ENCODE data around the gene DNAI4. TPM values are rescaled to one million over a fixed set of nuclear protein-coding genes. Genes with fewer than 3 reads are reported as not detected.

Gene DNAI4
- polyA plus RNA-seq, 3 donors = 0.09 TPM; not detected in 2

GRCh38 chr1:66957938-66958337, 33.3 kb upstream of the DNAI4 start:
- Mint-ChIP-seq H3K9me3 (no peaks in the 10 kb centered on the region), H3K4me3 (no peak overlapping the region), H3K27ac (no peak overlapping the region), H3K27me3 (ENCODE audit: low read depth in 3 of 3) (no peaks in the 10 kb centered on the region), H3K36me3 (peaks cover 63 to 91% of the 10 kb centered on the region in 2 donors), H3K4me1 (no peaks in the 10 kb centered on the region)
- no peak for DNase-seq
- Histone ChIP-seq H4K20me1 (ENCODE audit: insufficient read depth, low read length) (peaks cover 87% of the 10 kb centered on the region), H2AFZ (ENCODE audit: insufficient read depth, low read depth, low read length, poor library complexity, severe bottlenecking) (no peak overlapping the region), H3K27ac (ENCODE audit: low read depth in 1 of 2, low read length in 2 of 2) (no peak overlapping the region), H3K4me2 (replicated peaks; ENCODE audit: extremely low read depth, low read length, poor library complexity, severe bottlenecking) (no peak overlapping the region), H3K79me2 (ENCODE audit: insufficient read depth, low read length) (peaks cover 64% of the 10 kb centered on the region), H3K4me1 (ENCODE audit: control insufficient read depth in 1 of 2, insufficient read depth in 2 of 2, low read length in 2 of 2) (no peaks in the 10 kb centered on the region), H3K9me3 (replicated peaks in 1 of 2; ENCODE audit: control insufficient read depth in 1 of 2, insufficient read depth in 1 of 2, low read length in 2 of 2) (no peaks in the 10 kb centered on the region), H3K4me3 (replicated peaks in 1 of 3; ENCODE audit: low read depth in 2 of 3, low read length in 3 of 3) (no peak overlapping the region), H3K9ac (ENCODE audit: insufficient read depth, low read length, poor library complexity, severe bottlenecking) (no peak overlapping the region), H3K27me3 (ENCODE audit: control insufficient read depth in 2 of 2, insufficient read depth in 2 of 2, low read length in 2 of 2) (no peaks in the 10 kb centered on the region), H3K36me3 (replicated peaks in 1 of 2; ENCODE audit: control insufficient read depth in 1 of 2, insufficient read depth in 2 of 2, low read length in 2 of 2) (peaks cover 75 to 100% of the 10 kb centered on the region in 2 donors)
- TF ChIP-seq CTCF (IDR thresholded peaks at IDR 0.05) = no peak
- intact Hi-C loops (cut with micrococcal nuclease) = no loop called here
- no CpG with 5 or more reads among the region's 3 CpGs for WGBS (ENCODE audit: insufficient coverage)

- no peak for TF ChIP-seq CTCF (IDR thresholded peaks at IDR 0.05)
- Histone ChIP-seq H3K27ac (ENCODE audit: low read depth in 1 of 2, low read length in 2 of 2) (no peak overlapping the region), H2AFZ (ENCODE audit: insufficient read depth, low read depth, low read length, poor library complexity, severe bottlenecking) (no peak overlapping the region), H3K36me3 (replicated peaks in 1 of 2; ENCODE audit: control insufficient read depth in 1 of 2, insufficient read depth in 2 of 2, low read length in 2 of 2) (peaks cover 70 to 99% of the 10 kb centered on the region in 2 donors), H4K20me1 (ENCODE audit: insufficient read depth, low read length) (peaks cover 95% of the 10 kb centered on the region), H3K9ac (ENCODE audit: insufficient read depth, low read length, poor library complexity, severe bottlenecking) (no peak overlapping the region), H3K9me3 (replicated peaks in 1 of 2; ENCODE audit: control insufficient read depth in 1 of 2, insufficient read depth in 1 of 2, low read length in 2 of 2) (no peaks in the 10 kb centered on the region), H3K4me1 (ENCODE audit: control insufficient read depth in 1 of 2, insufficient read depth in 2 of 2, low read length in 2 of 2) (no peaks in the 10 kb centered on the region), H3K79me2 (ENCODE audit: insufficient read depth, low read length) (peaks cover 91% of the 10 kb centered on the region), H3K4me3 (replicated peaks in 1 of 3; ENCODE audit: low read depth in 2 of 3, low read length in 3 of 3) (no peak overlapping the region), H3K4me2 (replicated peaks; ENCODE audit: extremely low read depth, low read length, poor library complexity, severe bottlenecking) (no peak overlapping the region), H3K27me3 (ENCODE audit: control insufficient read depth in 2 of 2, insufficient read depth in 2 of 2, low read length in 2 of 2) (no peaks in the 10 kb centered on the region)
- DNase-seq = no peak
- intact Hi-C loops (cut with micrococcal nuclease) = no loop called here
- H3K27me3 Mint-ChIP-seq (ENCODE audit: low read depth in 3 of 3) = no peaks in the 10 kb centered on the region
- peak overlapping the region in 2 of 7 donors; percentile 50 to 57 for H3K27ac Mint-ChIP-seq
- no peaks in the 10 kb centered on the region for H3K4me1 Mint-ChIP-seq
- no CpG with 5 or more reads among the region's 4 CpGs for WGBS (ENCODE audit: insufficient coverage)
- no peak overlapping the region for H3K4me3 Mint-ChIP-seq
- no peaks in the 10 kb centered on the region for H3K9me3 Mint-ChIP-seq
- H3K36me3 Mint-ChIP-seq = peaks cover 61 to 87% of the 10 kb centered on the region in 2 donors
These were observed 29.6 kb upstream of the DNAI4 start for GRCh38 chr1:66954208-66954607.
